ENCODE results near the gene PIP5K1C.
A peak's percentile ranks its signal among the peaks of the same experiment; 100 is the strongest.

PIP5K1C gene

DNA sequence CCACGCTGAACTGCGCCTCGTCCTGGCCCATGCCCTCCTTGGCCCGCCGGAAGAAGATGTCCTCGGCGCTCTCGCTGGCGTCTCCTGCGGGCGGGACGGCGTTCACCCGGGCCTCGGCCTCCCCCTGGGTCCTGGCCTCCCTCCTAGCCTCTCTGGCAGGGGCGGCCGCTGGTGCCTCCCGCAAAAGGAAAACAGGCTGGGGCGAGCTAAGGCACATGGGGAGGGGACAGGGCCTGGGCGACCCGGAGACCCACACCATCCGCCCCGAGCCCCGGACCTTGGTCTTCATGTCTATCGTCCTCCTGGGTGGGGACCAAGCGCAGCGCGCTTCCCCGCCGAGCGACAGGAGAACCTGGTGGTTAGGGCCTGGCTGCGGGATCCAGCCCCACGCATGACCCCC is 87.9 kb downstream of the PIP5K1C start:
- peaks cover 0 to 34% (median 25%) of the 10 kb centered on the region in 5 donors for H3K4me1 ChIP-seq (ENCODE audit: control insufficient read depth in 5 of 5, insufficient read depth in 5 of 5, low read length in 5 of 5)
- H3K9me3 ChIP-seq (ENCODE audit: control insufficient read depth in 5 of 5, low read length in 5 of 5) = peaks cover 0 to 2% (median 0%) of the 10 kb centered on the region in 5 donors
- H3K9ac ChIP-seq (ENCODE audit: low read length in 5 of 5) = no peak overlapping the region
- peaks cover 0 to 51% (median 35%) of the 10 kb centered on the region in 5 donors for H3K36me3 ChIP-seq (ENCODE audit: control insufficient read depth in 5 of 5, insufficient read depth in 5 of 5, low read length in 5 of 5)
- H3K27me3 ChIP-seq (ENCODE audit: control insufficient read depth in 5 of 5, insufficient read depth in 4 of 5, low read length in 5 of 5) = peaks cover 0 to 7% (median 3%) of the 10 kb centered on the region in 5 donors
- H3K27ac ChIP-seq (ENCODE audit: low read depth, low read length) = no peak overlapping the region
- no peak overlapping the region for H3K4me3 ChIP-seq (ENCODE audit: low read depth in 1 of 5, low read length in 5 of 5)

DNA sequence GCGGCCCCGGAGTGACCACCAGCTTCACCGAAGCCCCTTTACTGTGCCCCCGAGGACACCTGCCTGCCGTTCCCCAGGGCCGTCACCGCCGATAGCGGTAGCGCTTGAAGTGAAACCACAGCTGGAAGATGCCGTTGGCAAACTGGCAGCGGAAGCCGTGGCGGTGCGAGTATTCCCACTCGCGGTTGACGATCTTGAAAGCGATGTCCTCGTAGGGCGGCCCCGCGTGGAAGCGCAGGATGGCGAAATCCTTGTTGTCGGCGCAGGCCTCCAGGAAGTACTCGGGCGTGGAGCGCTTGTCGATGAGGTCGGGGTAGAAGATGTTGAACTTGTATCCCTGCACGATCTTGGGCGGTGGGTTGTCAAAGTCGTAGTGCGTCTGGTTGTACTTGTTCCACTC is 88.4 kb downstream of the PIP5K1C start:
- no peak overlapping the region for H3K27ac ChIP-seq (ENCODE audit: low read depth, low read length)
- H3K9me3 ChIP-seq (ENCODE audit: control insufficient read depth in 5 of 5, low read length in 5 of 5) = peaks cover 0 to 2% (median 0%) of the 10 kb centered on the region in 5 donors
- H3K4me3 ChIP-seq (ENCODE audit: low read depth in 1 of 5, low read length in 5 of 5) = no peak overlapping the region
- no peak overlapping the region for H3K9ac ChIP-seq (ENCODE audit: low read length in 5 of 5)
- H3K4me1 ChIP-seq (ENCODE audit: control insufficient read depth in 5 of 5, insufficient read depth in 5 of 5, low read length in 5 of 5) = peaks cover 0 to 39% (median 30%) of the 10 kb centered on the region in 5 donors
- H3K36me3 ChIP-seq (ENCODE audit: control insufficient read depth in 5 of 5, insufficient read depth in 5 of 5, low read length in 5 of 5) = peaks cover 0 to 48% (median 32%) of the 10 kb centered on the region in 5 donors
- peaks cover 0 to 9% (median 3%) of the 10 kb centered on the region in 5 donors for H3K27me3 ChIP-seq (ENCODE audit: control insufficient read depth in 5 of 5, insufficient read depth in 4 of 5, low read length in 5 of 5)

DNA sequence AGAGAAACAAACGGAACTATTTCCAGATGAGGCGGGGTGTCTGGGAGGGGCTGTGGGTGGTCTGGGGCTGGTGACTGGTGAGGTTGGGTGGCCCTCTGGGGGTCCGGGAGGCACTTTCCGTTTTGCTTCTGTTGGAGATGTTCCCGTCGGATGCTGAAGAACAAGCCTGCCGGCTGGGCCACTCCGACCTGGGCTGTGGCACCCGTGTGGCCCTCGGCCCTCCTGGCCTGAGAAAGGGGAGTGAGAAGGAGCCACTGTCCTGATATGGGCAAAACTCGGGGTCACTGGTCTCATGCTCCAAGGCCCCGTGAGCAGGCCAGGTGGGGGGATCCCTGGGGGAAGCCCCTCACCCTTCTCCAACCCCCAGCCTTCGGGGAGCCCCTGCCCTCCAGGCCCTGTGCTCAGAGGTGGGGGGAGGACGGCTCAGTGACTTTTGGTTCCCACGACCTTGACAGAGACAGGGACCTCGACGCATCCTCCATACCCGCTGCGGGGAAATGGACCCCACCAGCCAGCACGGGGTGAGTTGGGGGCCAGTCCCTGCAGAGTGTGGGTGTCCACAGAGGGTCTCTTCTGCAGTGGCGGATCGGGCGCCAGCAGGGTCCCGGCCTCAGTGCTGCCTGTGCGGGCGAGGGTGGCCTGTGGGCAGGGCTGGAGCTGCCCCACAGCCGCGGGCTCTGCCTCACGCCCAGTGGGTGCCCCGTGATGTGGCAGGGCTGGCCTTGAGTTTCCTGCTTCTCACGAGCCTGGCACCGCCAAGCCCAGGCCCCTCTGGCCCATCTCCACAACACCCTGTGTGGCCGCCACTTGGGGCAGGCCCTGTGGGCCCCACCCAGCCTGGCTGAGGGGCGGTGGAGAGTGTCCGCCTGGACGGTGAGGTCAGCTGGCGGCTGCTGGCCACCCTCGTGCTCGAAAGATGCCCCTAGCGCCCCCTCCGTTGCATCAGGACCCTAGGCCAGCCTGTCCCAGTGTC is 89.2 kb downstream of the PIP5K1C start:
- Histone ChIP-seq H3K9me3 (ENCODE audit: control insufficient read depth in 5 of 5, low read length in 5 of 5) (peaks cover 0 to 2% (median 0%) of the 10 kb centered on the region in 5 donors), H3K4me3 (ENCODE audit: low read depth in 1 of 5, low read length in 5 of 5) (no peak overlapping the region), H3K27ac (ENCODE audit: low read depth, low read length) (no peak overlapping the region), H3K9ac (ENCODE audit: low read length in 5 of 5) (no peak overlapping the region), H3K36me3 (ENCODE audit: control insufficient read depth in 5 of 5, insufficient read depth in 5 of 5, low read length in 5 of 5) (peaks cover 0 to 45% (median 32%) of the 10 kb centered on the region in 5 donors), H3K27me3 (ENCODE audit: control insufficient read depth in 5 of 5, insufficient read depth in 4 of 5, low read length in 5 of 5) (peaks cover 1 to 10% (median 4%) of the 10 kb centered on the region in 5 donors), H3K4me1 (ENCODE audit: control insufficient read depth in 5 of 5, insufficient read depth in 5 of 5, low read length in 5 of 5) (peaks cover 0 to 46% (median 38%) of the 10 kb centered on the region in 5 donors)

DNA sequence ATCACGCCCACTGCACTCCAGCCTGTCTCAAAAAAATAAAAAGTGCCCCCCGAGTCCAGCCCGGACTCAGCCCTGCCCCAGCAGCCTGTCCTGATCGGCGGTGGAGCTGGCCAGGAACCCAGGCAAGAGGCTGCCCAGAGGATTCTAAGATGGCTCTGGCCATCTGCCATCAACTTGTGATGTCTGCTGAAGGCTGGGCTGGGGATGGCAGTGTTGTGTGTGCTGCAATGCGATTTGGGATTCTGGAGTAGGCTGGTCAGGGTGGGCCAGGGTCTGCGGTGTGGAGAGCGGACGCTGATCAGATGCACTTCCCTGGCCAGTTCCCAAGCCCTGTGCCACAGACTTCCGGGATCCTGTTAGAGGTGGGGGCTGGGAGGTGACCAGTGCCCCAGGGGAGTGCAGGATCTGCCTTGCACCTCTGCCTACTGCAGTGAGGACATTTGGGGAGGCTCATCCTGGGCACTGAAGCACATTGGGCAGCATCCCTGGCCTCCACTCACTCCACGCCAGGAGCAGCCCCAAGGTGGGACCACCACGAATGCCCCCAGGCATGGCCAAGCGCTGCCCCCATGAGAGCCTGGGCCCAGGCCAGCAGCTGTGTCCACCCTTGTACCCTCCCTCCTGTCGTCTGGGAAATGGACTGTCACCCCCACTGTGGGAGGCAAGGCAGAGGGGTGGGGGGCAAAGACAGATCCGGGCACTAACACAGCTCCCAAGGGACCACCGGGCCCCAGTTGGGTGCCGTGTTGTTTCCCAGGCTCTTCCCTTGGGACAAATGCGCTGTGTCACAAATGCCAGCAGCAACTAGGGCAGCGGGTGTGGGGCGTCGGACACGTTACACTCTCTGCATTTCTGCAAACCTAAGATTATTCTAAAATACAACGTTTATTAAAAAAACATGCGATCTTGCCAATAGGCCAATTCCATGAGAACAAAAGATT is 90.2 kb downstream of the PIP5K1C start:
- H3K9me3 ChIP-seq (ENCODE audit: control insufficient read depth in 5 of 5, low read length in 5 of 5) = peaks cover 0 to 2% (median 0%) of the 10 kb centered on the region in 5 donors

DNA sequence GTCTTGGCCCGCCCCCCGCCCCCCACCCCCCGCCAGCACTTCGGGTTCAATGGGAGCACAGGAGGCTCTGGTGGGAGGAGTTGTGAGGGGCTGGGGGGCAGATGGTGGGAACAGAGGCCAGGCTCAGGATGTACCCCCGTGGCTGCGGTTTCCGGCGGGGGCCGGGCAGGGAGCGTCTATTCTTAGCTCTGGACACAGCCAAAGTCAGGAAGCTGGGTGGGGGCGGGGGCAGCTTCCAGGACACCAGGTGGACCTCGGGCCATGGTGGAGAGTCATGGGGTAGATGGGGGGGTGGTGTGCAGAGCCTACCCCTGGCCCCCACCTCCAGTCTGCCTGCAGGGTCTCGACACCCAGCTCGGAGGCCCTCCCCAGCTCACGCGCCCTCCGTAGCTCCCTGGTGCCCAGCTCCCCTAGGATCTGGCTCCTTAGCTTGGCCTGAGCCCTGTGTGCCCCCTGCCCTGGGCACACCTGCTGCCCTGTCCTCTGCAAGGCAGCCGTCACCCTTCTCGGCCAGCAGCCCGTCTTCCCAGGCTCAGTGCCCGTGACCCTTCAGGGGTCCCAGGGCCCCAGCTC is 91.4 kb downstream of the PIP5K1C start:
- Histone ChIP-seq H3K27me3 (ENCODE audit: control insufficient read depth in 5 of 5, insufficient read depth in 4 of 5, low read length in 5 of 5) (peaks cover 6 to 26% (median 15%) of the 10 kb centered on the region in 5 donors), H3K4me1 (ENCODE audit: control insufficient read depth in 5 of 5, insufficient read depth in 5 of 5, low read length in 5 of 5) (peaks cover 0 to 62% (median 44%) of the 10 kb centered on the region in 5 donors), H3K9me3 (ENCODE audit: control insufficient read depth in 5 of 5, low read length in 5 of 5) (peaks cover 0 to 2% (median 0%) of the 10 kb centered on the region in 5 donors), H3K4me3 (ENCODE audit: low read depth in 1 of 5, low read length in 5 of 5) (no peak overlapping the region), H3K36me3 (ENCODE audit: control insufficient read depth in 5 of 5, insufficient read depth in 5 of 5, low read length in 5 of 5) (peaks cover 0 to 30% (median 25%) of the 10 kb centered on the region in 5 donors), H3K9ac (ENCODE audit: low read length in 5 of 5) (no peak overlapping the region), H3K27ac (ENCODE audit: low read depth, low read length) (peak overlapping the region; percentile 54)

More for the DNA sequence above, 90.2 kb downstream of the PIP5K1C start:
- H3K9ac ChIP-seq (ENCODE audit: low read length in 5 of 5) = no peak overlapping the region
- peaks cover 0 to 36% (median 26%) of the 10 kb centered on the region in 5 donors for H3K36me3 ChIP-seq (ENCODE audit: control insufficient read depth in 5 of 5, insufficient read depth in 5 of 5, low read length in 5 of 5)
- peak overlapping the region; percentile 54 for H3K27ac ChIP-seq (ENCODE audit: low read depth, low read length)
- peaks cover 0 to 56% (median 44%) of the 10 kb centered on the region in 5 donors for H3K4me1 ChIP-seq (ENCODE audit: control insufficient read depth in 5 of 5, insufficient read depth in 5 of 5, low read length in 5 of 5)
- no peak overlapping the region for H3K4me3 ChIP-seq (ENCODE audit: low read depth in 1 of 5, low read length in 5 of 5)
- H3K27me3 ChIP-seq (ENCODE audit: control insufficient read depth in 5 of 5, insufficient read depth in 4 of 5, low read length in 5 of 5) = peaks cover 6 to 17% (median 12%) of the 10 kb centered on the region in 5 donors

DNA sequence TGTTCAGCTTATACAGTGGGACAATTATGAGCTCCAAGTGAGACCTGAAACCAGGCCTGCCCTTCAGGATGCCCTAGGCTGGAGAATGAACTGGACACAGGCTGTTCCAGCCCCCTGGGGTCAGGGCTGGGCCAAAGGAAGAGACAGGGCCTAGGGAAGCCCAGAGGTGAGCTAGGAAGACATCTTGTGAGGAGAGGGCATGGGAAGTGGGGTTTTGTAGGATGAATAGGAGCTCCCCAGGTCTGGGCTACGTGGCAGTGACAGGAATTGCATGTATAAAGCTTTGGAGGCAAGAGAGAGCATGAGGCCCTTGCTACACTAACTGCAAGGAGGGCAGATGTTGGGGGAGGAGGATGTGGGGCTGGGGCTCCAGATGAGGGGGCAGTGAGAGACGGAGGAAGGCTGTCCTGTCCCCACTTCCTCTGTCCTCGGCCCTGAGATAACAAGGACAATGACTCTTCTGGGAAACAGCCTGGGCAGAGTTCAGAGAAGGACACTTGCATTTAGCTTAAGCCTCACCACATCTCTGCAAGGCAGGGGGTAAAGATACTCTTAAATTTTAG is 92.1 kb downstream of the PIP5K1C start:
- Histone ChIP-seq H3K4me3 (ENCODE audit: low read depth in 1 of 5, low read length in 5 of 5) (peak overlapping the region in 1 of 5 donors; percentile 0), H3K36me3 (ENCODE audit: control insufficient read depth in 5 of 5, insufficient read depth in 5 of 5, low read length in 5 of 5) (peaks cover 0 to 23% (median 18%) of the 10 kb centered on the region in 5 donors), H3K27me3 (ENCODE audit: control insufficient read depth in 5 of 5, insufficient read depth in 4 of 5, low read length in 5 of 5) (peaks cover 6 to 26% (median 15%) of the 10 kb centered on the region in 5 donors), H3K9ac (ENCODE audit: low read length in 5 of 5) (peak overlapping the region in 1 of 5 donors; percentile 31), H3K27ac (ENCODE audit: low read depth, low read length) (peak overlapping the region; percentile 73), H3K9me3 (ENCODE audit: control insufficient read depth in 5 of 5, low read length in 5 of 5) (peaks cover 0 to 2% (median 0%) of the 10 kb centered on the region in 5 donors), H3K4me1 (ENCODE audit: control insufficient read depth in 5 of 5, insufficient read depth in 5 of 5, low read length in 5 of 5) (peaks cover 0 to 66% (median 44%) of the 10 kb centered on the region in 5 donors)

DNA sequence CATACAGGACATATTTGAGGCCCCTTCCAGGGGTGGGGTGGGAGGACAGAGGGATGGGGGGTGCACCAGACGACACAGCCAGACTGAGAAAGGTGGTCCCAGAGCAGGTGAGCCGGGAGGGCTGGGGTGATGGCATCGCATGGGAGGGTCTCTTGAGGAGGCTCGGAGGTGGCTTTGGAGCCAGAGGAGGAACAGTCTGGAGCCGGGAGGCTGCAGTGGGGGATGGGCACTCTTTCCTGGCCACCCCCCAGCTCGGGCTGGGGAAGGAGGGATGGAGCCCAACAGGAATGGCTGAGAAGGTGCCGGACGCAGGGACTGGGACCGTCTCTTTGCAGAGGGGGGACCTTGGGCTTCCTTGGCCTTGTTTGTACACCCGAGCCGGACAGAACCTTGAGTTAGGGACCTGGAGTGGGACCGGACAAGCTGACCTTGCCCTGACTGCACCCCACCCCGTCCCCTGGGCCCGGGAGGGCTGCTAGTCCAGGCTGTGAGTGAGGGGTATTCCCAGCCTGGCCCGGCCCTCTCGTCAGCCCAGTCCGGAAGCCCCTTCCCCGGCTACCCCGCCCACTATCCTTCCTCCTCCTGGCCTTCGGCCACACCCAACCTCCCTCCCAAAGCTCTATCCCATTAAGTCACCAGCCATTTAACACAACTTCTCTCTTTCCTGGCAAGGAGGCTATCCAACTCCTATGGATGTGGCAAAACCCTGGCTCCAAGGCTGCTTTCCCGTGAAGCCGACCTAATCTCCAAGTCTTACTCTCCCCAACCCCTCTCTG is 92.8 kb downstream of the PIP5K1C start:
- peak overlapping the region; percentile 26 to 79 (median 48) for H3K9ac ChIP-seq (ENCODE audit: low read length in 5 of 5)
- peaks cover 0 to 18% (median 16%) of the 10 kb centered on the region in 5 donors for H3K36me3 ChIP-seq (ENCODE audit: control insufficient read depth in 5 of 5, insufficient read depth in 5 of 5, low read length in 5 of 5)
- peak overlapping the region; percentile 73 for H3K27ac ChIP-seq (ENCODE audit: low read depth, low read length)
- H3K4me1 ChIP-seq (ENCODE audit: control insufficient read depth in 5 of 5, insufficient read depth in 5 of 5, low read length in 5 of 5) = peaks cover 0 to 67% (median 44%) of the 10 kb centered on the region in 5 donors
- peaks cover 0 to 2% (median 0%) of the 10 kb centered on the region in 5 donors for H3K9me3 ChIP-seq (ENCODE audit: control insufficient read depth in 5 of 5, low read length in 5 of 5)
- peaks cover 6 to 26% (median 15%) of the 10 kb centered on the region in 5 donors for H3K27me3 ChIP-seq (ENCODE audit: control insufficient read depth in 5 of 5, insufficient read depth in 4 of 5, low read length in 5 of 5)
- H3K4me3 ChIP-seq (ENCODE audit: low read depth in 1 of 5, low read length in 5 of 5) = peak overlapping the region in 4 of 5 donors; percentile 42 to 67 (median 60)

DNA sequence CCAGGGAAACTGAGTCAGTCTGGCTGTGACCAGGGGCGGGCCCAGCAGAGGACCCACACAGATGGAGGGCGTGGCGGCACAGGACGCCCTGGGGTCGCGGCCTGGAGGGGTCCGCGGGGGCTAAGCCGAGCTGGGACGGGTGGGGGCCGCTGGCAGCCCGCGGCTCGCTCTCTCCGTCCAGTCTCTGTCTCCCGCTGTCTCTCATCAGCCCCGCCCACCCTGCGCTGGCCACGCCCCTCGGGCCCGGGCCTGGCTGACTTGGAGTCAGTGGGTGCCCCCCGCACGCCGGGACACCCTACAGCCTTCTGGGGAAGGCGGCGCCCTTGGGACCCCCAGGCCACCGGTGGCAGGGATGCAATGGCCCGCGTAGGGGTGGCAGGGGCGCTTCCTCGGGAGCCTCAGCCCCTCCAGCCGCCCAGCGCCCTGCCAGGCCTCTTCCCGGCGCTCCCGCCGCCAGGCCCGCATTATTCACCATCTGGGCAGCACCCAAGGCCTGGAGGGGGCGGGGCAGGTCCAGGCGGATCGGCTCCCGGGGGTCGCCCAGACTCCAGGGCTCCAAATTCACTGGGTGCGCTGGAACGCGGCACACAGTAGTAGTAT is 93.5 kb downstream of the PIP5K1C start, which contains the start of gene TBXA2R:
TBXA2R (minus strand) TSS at position 186 of the 600 bp plus-strand sequence. CDS start 6,241 bp downstream, outside the sequence.
- H3K4me1 ChIP-seq (ENCODE audit: control insufficient read depth in 5 of 5, insufficient read depth in 5 of 5, low read length in 5 of 5) = peaks cover 0 to 67% (median 44%) of the 10 kb centered on the region in 5 donors
- peak within 1 kb of the TSS; percentile 26 to 79 (median 48) for H3K9ac ChIP-seq (ENCODE audit: low read length in 5 of 5)
- peak within 1 kb of the TSS; percentile 73 for H3K27ac ChIP-seq (ENCODE audit: low read depth, low read length)
- peak within 1 kb of the TSS; percentile 7 to 67 (median 56) for H3K4me3 ChIP-seq (ENCODE audit: low read depth in 1 of 5, low read length in 5 of 5)
- peaks cover 6 to 26% (median 15%) of the 10 kb centered on the region in 5 donors for H3K27me3 ChIP-seq (ENCODE audit: control insufficient read depth in 5 of 5, insufficient read depth in 4 of 5, low read length in 5 of 5)
- H3K9me3 ChIP-seq (ENCODE audit: control insufficient read depth in 5 of 5, low read length in 5 of 5) = no peaks in the 10 kb centered on the region
- H3K36me3 ChIP-seq (ENCODE audit: control insufficient read depth in 5 of 5, insufficient read depth in 5 of 5, low read length in 5 of 5) = peaks cover 0 to 11% (median 9%) of the 10 kb centered on the region in 5 donors

All from subcutaneous abdominal adipose tissue (tissue), 5 donors.